K562 (cell line): ENCODE results near the gene STAB1. TPM values are rescaled to one million over a fixed set of nuclear protein-coding genes. Genes with fewer than 3 reads are reported as not detected.

Source experiments
- ATAC-seq: fragments of 200-7000 bp; cut with Tn5 transposase; 3 replicates; pipeline ENCODE4 v1.9.1; 2020; ENCODE audit warnings: moderate library complexity
- BruUV-seq: library from RNA; stranded (reverse); fragments of 400-500 nt; replicated peaks from 2 replicates; lab custom pipeline; 2021; lab: Mats Ljungman, UMichigan
- CTCF ChIA-PET: fragments of 300-600 bp; formaldehyde crosslinking; extraction: SDS; loops from one replicate; lab custom pipeline; 2021; ENCODE audit warnings: low intra/inter-chr PET ratio; lab: Yijun Ruan, JAX
- POLR2A ChIA-PET: fragments of 300-600, 350-650 bp; sonication (Branson Sonifier 250); formaldehyde crosslinking; extraction: SDS; loops from one replicate; lab custom pipeline; 2021; ENCODE audit warnings: antibody characterized with exemption, inconsistent platforms; lab: Yijun Ruan, JAX
- DNase-seq, 4 experiments: peaks; one replicate each; pipeline versions ENCODE4 v3.0.0 to v3.0.0-alpha.2; 2011 to 2018; ENCODE audit warnings: low spot score in 3 of 4, mixed read lengths in 3 of 4; ENCODE audit errors: extremely low read depth in 1 of 4
- FAIRE-seq: peaks from 2 replicates; lab custom pipeline; 2011; peaks lifted over from hg19 to GRCh38; lab: Jason Lieb, UNC
- H2AFZ ChIP-seq: 2 replicates; pipeline ENCODE4 v1.6.0; 2011; ENCODE audit warnings: low read depth, low read length, control low read depth, inconsistent platforms
- H3K27ac ChIP-seq: fragments of 200-600 bp; 3 replicates; pipeline ENCODE4 v1.8.0; 2011; ENCODE audit warnings: low read depth, mild to moderate bottlenecking, control low read depth, inconsistent platforms, low read length, moderate library complexity, mixed read lengths; ENCODE audit errors: extremely low read depth
- H3K27me3 ChIP-seq, 2 experiments: fragments of 300-600 bp in 1 of 2; 2 replicates in 1 of 2; 3 replicates in 1 of 2; pipeline versions ENCODE4 v1.6.0 to v1.8.0; 2011; ENCODE audit warnings: inconsistent platforms in 2 of 2, low read length in 2 of 2, mild to moderate bottlenecking in 1 of 2, mixed read lengths in 1 of 2, moderate library complexity in 1 of 2; ENCODE audit not compliant: control insufficient read depth in 2 of 2, insufficient read depth in 2 of 2
- H3K36me3 ChIP-seq: fragments of 300-600 bp; 3 replicates; pipeline ENCODE4 v1.8.0; 2011; ENCODE audit warnings: mild to moderate bottlenecking, low read length, inconsistent platforms; ENCODE audit not compliant: control insufficient read depth, insufficient read depth
- H3K4me1 ChIP-seq, 2 experiments: fragments of 200-600 bp in 1 of 2; replicated peaks in 1 of 2; 2 replicates in 1 of 2; 3 replicates in 1 of 2; pipeline versions ENCODE4 v1.5.1 to v1.8.0; 2011; ENCODE audit warnings: inconsistent platforms in 2 of 2, low read length in 2 of 2, mild to moderate bottlenecking in 1 of 2, mixed read lengths in 1 of 2, moderate library complexity in 1 of 2; ENCODE audit not compliant: control insufficient read depth in 2 of 2, insufficient read depth in 2 of 2
- H3K4me2 ChIP-seq: 2 replicates; pipeline ENCODE4 v1.6.1; 2011; ENCODE audit warnings: low read length, control low read depth, inconsistent platforms, mixed read lengths; ENCODE audit not compliant: insufficient read depth
- H3K4me3 ChIP-seq: fragments of 200-600 bp; sonication (generic), shearing (Covaris generic); 2 replicates; pipeline ENCODE4 v1.5.1; 2016; ENCODE audit warnings: control low read depth, inconsistent platforms
- H3K79me2 ChIP-seq: fragments of 200-600 bp; 3 replicates; pipeline ENCODE4 v1.8.0; 2011; ENCODE audit warnings: low read length, inconsistent platforms; ENCODE audit not compliant: control insufficient read depth, insufficient read depth
- H3K9ac ChIP-seq, 2 experiments: 2 replicates each; pipeline versions ENCODE4 v1.6.0 to v1.6.1; 2011; ENCODE audit warnings: low read depth in 2 of 2, low read length in 2 of 2, control low read depth in 1 of 2, inconsistent platforms in 1 of 2, mild to moderate bottlenecking in 1 of 2, mixed read lengths in 1 of 2; ENCODE audit not compliant: insufficient read depth in 1 of 2
- H3K9me1 ChIP-seq: one replicate; pipeline ENCODE4 v1.6.0; 2011; ENCODE audit warnings: inconsistent platforms, mild to moderate bottlenecking, low read length, moderate library complexity; ENCODE audit not compliant: control insufficient read depth, insufficient read depth
- H3K9me3 ChIP-seq: replicated peaks from 2 replicates; pipeline ENCODE4 v1.5.1; 2011; ENCODE audit warnings: low read depth, low read length, inconsistent platforms; ENCODE audit not compliant: control insufficient read depth, insufficient read depth
- H4K20me1 ChIP-seq: replicated peaks from 2 replicates; pipeline ENCODE4 v1.6.1; 2011; ENCODE audit warnings: low read length, inconsistent platforms, mixed read lengths; ENCODE audit not compliant: control insufficient read depth, insufficient read depth
- SAP30 ChIP-seq: fragments of 200-600 bp; sonication (generic); IDR thresholded peaks from 2 replicates; pipeline ENCODE4 v1.6.1; 2012; ENCODE audit warnings: borderline replicate concordance, low read depth, mild to moderate bottlenecking, moderate library complexity, low read length, control low read depth, inconsistent platforms; ENCODE audit not compliant: insufficient read depth, poor library complexity, severe bottlenecking
- USF2 ChIP-seq: sonication (generic); formaldehyde crosslinking; IDR thresholded peaks from 2 replicates; pipeline ENCODE4 v1.5.0; 2020; ENCODE audit warnings: missing genetic modification reagents
- ZBTB33 ChIP-seq: sonication (generic); formaldehyde crosslinking; IDR thresholded peaks from 2 replicates; pipeline ENCODE4 v1.8.1; 2023; ENCODE audit warnings: mild to moderate bottlenecking, missing genetic modification reagents
- ZNF174 ChIP-seq: fragments of 250-450 bp; sonication (Bioruptor Pico); IDR thresholded peaks from 2 replicates; pipeline ENCODE4 v1.4.0; 2020; ENCODE audit warnings: mild to moderate bottlenecking
- WGBS: fragments of 100-300 bp; shearing (Covaris generic); methylation state at CpG from one replicate; pipeline ENCODE4 v1.1.6; 2016; ENCODE audit warnings: low coverage, mixed read lengths; ENCODE audit not compliant: insufficient coverage; ENCODE audit errors: missing lambda C conversion rate; 5-methylcytosine and 5-hydroxymethylcytosine counted together
- in situ Hi-C: fragments of 300-500 bp; cut with MboI; formaldehyde crosslinking; loops from 4 replicates; pipeline ENCODE4 v1.15.0; 2018; ENCODE audit warnings: inconsistent platforms, mixed read lengths
- intact Hi-C: fragments of 100-400 bp; cut with micrococcal nuclease; formaldehyde crosslinking; loops from 2 replicates; pipeline ENCODE4 v1.14.2; 2022
- polyA plus RNA-seq, 8 experiments: library from polyadenylated mRNA; depleted of rRNA in 4 of 8; stranded (reverse) in 5 of 8; unstranded in 3 of 8; fragments of >200 nt; fragmentation: Nextera tagmentation in 2 of 8; fragmentation: Illumina TruSeq in 1 of 8; extraction: Ambion mirVana in 2 of 8; extraction: Trizol in 1 of 8; gene quantifications; 2 replicates each; pipeline versions ENCODE4 v1.2.1 to v1.2.3, GENCODE V29; 2011 to 2014; ENCODE audit warnings: inconsistent platforms in 1 of 8, missing spikeins in 1 of 8
- total RNA-seq, 7 experiments: library from RNA; depleted of rRNA in 6 of 7; stranded (reverse); fragments of >200 nt in 6 of 7; fragmentation: Illumina TruSeq in 2 of 7; extraction: Trizol in 2 of 7; gene quantifications; 2 replicates each; pipeline versions ENCODE4 v1.2.1 to v1.2.3, GENCODE V29; 2011 to 2021; ENCODE audit warnings: low replicate concordance in 1 of 7

Gene STAB1
- total and polyA plus RNA-seq, 9 of the 15 experiments (the other 6 are each of a cell fraction or from before 2014, with no cell fraction given), result 0.20 to 3.9 (median 1.2) TPM

- POLR2A ChIA-PET, result interaction anchor here (0.6 to 1.0 kb wide), 2 partner anchors 19 to 42 kb away, joined by 3 read pairs; no protein-coding TSS in a partner anchor
- 83% methylated on average over 10 of the region's 18 CpGs for WGBS
Measured at GRCh38 chr3:52524258-52524751, 29.2 kb downstream of the STAB1 start.

More at GRCh38 chr3:52524258-52524751, 29.2 kb downstream of the STAB1 start:
- Histone ChIP-seq H3K4me2 (no peak overlapping the region), H4K20me1 (no peaks in the 10 kb centered on the region; the same call in 1 of the 2 replicates), H3K9me1 (no peaks in the 10 kb centered on the region), H3K36me3 (peaks cover 56% of the 10 kb centered on the region; the same call in 2 of the 3 replicates), H3K27me3 (no peaks in the 10 kb centered on the region), H3K4me1 (peaks cover 2 to 53% of the 10 kb centered on the region in 2 experiments; a peak in 3 of 5 replicates), H3K9ac (no peak overlapping the region; a peak in 1 of 4 replicates), H3K79me2 (peaks cover 4% of the 10 kb centered on the region; the same call in 1 of the 3 replicates), H3K9me3 (no peaks in the 10 kb centered on the region), H2AFZ (no peak overlapping the region), H3K27ac (no peak overlapping the region), H3K4me3 (no peak overlapping the region)
- TF ChIP-seq ZBTB33 (CRISPR knock-in tag), result peak; percentile 75
- no peak for TF ChIP-seq USF2 (CRISPR knock-in tag)
- no peak for TF ChIP-seq ZNF174 (CRISPR knock-in tag)
- TF ChIP-seq SAP30, result no peak
- BruUV-seq, result TSS peak; percentile 67
- intact Hi-C loops, result no loop called here
- ATAC-seq (no peak), DNase-seq (no peak), FAIRE-seq (no peak)
- in situ Hi-C loops, result no loop called here
- CTCF ChIA-PET, result no interaction called here
